VCaP (cell line): Measurements from ENCODE around the gene NNMT.

Source experiments
- H3K27ac ChIP-seq: fragments of 450-650 bp; 2 replicates; pipeline ENCODE4 v1.5.1; 2017
- CTCF ChIP-seq: fragments of 450-650 bp; conservative IDR thresholded peaks from 2 replicates; pipeline ENCODE4 v1.5.1; 2017; ENCODE audit warnings: mild to moderate bottlenecking, moderate library complexity

The NNMT gene

GRCh38 chr11:114362958-114363357, 66.8 kb downstream of the NNMT start:
- no peak for TF ChIP-seq CTCF
- no peak overlapping the region for H3K27ac ChIP-seq
